Parathyroid adenoma (tissue), 2 donors: Measurements from ENCODE around the gene TNFSF10.

Experiments used
- H2AFZ ChIP-seq: fragments of 300-600 bp; sonication (generic); one replicate; pipeline ENCODE4 v1.7.0; 2017; ENCODE audit warnings: antibody characterized with exemption, mild to moderate bottlenecking
- H3K27ac ChIP-seq: fragments of 300-600 bp; sonication (generic); one replicate; pipeline ENCODE4 v1.7.0; 2017
- H3K27me3 ChIP-seq: fragments of 300-600 bp; sonication (generic); one replicate; pipeline ENCODE4 v1.7.0; 2017; ENCODE audit warnings: low read length; ENCODE audit not compliant: control insufficient read depth, insufficient read depth
- H3K36me3 ChIP-seq: fragments of 300-600 bp; sonication (generic); one replicate; pipeline ENCODE4 v1.7.0; 2017; ENCODE audit warnings: low read length; ENCODE audit not compliant: control insufficient read depth, insufficient read depth
- H3K4me1 ChIP-seq: fragments of 300-600 bp; sonication (generic); one replicate; pipeline ENCODE4 v1.7.0; 2017; ENCODE audit warnings: control low read depth
- H3K4me2 ChIP-seq: fragments of 300-600 bp; sonication (generic); one replicate; pipeline ENCODE4 v1.7.0; 2017; ENCODE audit warnings: low read length
- H3K4me3 ChIP-seq: fragments of 300-600 bp; sonication (generic); one replicate; pipeline ENCODE4 v1.7.0; 2017; ENCODE audit warnings: low read depth, low read length
- H3K79me2 ChIP-seq: fragments of 300-600 bp; sonication (generic); one replicate; pipeline ENCODE4 v1.7.0; 2017; ENCODE audit warnings: control low read depth
- H3K9ac ChIP-seq: fragments of 300-600 bp; sonication (generic); one replicate; pipeline ENCODE4 v1.7.0; 2017; ENCODE audit warnings: mild to moderate bottlenecking
- H3K9me3 ChIP-seq: fragments of 300-600 bp; sonication (generic); one replicate; pipeline ENCODE4 v1.7.0; 2017; ENCODE audit warnings: low read length; ENCODE audit not compliant: control insufficient read depth
- TF ChIP-seq, protein P1 (sequence below): fragments of 300-600 bp; sonication (generic); IDR thresholded peaks from one replicate; pipeline ENCODE4 v1.7.0; 2017; ENCODE audit warnings: antibody characterized with exemption, mild to moderate bottlenecking
- donor health status: primary hyperparathyroidism.

The TNFSF10 gene

DNA sequence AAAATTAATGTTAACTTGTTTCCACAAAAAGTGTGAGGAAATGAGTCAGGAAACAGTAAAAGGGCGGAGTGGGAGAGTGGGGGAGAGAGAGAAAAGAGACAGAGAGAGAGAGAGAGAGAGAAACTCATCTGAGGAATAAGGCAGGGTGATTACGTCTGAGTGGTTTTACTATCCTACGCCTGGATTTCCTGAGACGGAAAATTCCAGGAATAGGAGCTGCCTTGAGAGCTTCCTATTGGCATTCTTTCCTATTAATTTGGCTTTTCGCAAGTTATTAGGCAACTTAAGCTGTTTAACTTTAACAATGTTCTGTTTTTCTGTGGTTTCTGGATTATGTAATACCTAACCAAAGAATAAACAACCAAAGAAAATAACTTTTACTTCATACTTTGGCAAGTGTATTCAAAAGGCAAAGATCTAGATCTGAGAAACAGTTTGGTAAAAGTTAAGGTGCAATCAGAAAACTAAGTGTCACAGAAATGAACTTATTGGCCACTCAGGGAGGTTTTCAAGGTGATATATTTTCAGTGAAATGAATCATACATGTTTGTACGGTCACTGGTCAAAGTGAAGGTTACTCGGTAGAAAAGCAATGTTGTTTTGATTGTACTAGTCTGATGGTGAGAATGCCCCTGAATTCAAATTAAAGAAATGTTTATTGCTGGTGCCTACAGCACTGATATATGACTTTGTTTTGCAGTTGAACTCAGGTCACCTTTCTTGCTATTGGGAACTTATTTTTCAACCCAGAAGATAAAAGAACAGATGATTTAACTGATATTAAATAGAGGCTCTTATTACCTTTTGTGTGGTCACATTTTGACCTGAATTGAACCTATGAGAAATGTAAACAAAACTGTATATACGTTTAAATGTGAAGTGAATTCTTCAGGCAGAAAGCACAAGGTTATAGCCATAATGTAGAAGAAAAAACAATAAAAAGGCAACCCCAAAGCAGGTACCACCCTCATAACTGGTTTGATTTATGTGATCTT, 39.9 kb upstream of the TNFSF10 start:
- Histone ChIP-seq H3K4me3 (peak overlapping the region; percentile 39), H3K36me3 (no peaks in the 10 kb centered on the region), H3K9me3 (no peaks in the 10 kb centered on the region), H3K9ac (peak overlapping the region; percentile 24), H3K4me2 (peak overlapping the region; percentile 66), H3K79me2 (no peaks in the 10 kb centered on the region), H3K27me3 (no peaks in the 10 kb centered on the region), H2AFZ (peak overlapping the region; percentile 80), H3K27ac (peak overlapping the region; percentile 91), H3K4me1 (peaks cover 19% of the 10 kb centered on the region)
- TF ChIP-seq, protein P1, sequence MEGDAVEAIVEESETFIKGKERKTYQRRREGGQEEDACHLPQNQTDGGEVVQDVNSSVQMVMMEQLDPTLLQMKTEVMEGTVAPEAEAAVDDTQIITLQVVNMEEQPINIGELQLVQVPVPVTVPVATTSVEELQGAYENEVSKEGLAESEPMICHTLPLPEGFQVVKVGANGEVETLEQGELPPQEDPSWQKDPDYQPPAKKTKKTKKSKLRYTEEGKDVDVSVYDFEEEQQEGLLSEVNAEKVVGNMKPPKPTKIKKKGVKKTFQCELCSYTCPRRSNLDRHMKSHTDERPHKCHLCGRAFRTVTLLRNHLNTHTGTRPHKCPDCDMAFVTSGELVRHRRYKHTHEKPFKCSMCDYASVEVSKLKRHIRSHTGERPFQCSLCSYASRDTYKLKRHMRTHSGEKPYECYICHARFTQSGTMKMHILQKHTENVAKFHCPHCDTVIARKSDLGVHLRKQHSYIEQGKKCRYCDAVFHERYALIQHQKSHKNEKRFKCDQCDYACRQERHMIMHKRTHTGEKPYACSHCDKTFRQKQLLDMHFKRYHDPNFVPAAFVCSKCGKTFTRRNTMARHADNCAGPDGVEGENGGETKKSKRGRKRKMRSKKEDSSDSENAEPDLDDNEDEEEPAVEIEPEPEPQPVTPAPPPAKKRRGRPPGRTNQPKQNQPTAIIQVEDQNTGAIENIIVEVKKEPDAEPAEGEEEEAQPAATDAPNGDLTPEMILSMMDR: no peak

GRCh38 chr3:172561897-172562640, 38.8 kb upstream of the TNFSF10 start:
- Histone ChIP-seq H3K27ac (peak overlapping the region; percentile 91), H3K4me3 (no peak overlapping the region), H3K4me2 (no peak overlapping the region), H3K36me3 (no peaks in the 10 kb centered on the region), H3K9ac (no peak overlapping the region), H3K9me3 (no peaks in the 10 kb centered on the region), H2AFZ (peak overlapping the region; percentile 80), H3K4me1 (peaks cover 22% of the 10 kb centered on the region), H3K27me3 (no peaks in the 10 kb centered on the region), H3K79me2 (no peaks in the 10 kb centered on the region)
- TF ChIP-seq, protein P1: no peak

DNA sequence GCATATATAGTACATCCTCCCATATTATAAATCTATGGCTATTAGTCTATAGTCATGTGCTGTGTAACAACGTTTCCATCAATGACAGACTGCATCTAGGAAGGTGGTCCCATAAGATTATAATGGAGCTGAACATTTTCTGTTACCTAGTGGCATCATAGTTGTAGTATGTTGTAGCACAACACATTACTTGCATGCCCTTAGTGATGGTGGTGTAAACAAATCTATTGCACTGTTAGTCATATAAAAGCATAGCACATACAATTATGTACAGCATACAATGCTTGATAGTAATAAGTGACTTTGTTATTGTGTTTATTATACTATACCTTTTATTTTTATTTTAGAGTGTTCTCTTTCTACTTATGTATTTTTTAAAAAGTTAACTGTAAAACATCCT, 37.4 kb upstream of the TNFSF10 start:
- Histone ChIP-seq H3K4me2 (no peak overlapping the region), H3K36me3 (no peaks in the 10 kb centered on the region), H3K9me3 (no peaks in the 10 kb centered on the region), H3K9ac (no peak overlapping the region), H3K4me1 (peaks cover 17% of the 10 kb centered on the region), H3K27me3 (no peaks in the 10 kb centered on the region), H3K27ac (no peak overlapping the region), H2AFZ (no peak overlapping the region), H3K4me3 (no peak overlapping the region), H3K79me2 (no peaks in the 10 kb centered on the region)
- TF ChIP-seq, protein P1: no peak

DNA sequence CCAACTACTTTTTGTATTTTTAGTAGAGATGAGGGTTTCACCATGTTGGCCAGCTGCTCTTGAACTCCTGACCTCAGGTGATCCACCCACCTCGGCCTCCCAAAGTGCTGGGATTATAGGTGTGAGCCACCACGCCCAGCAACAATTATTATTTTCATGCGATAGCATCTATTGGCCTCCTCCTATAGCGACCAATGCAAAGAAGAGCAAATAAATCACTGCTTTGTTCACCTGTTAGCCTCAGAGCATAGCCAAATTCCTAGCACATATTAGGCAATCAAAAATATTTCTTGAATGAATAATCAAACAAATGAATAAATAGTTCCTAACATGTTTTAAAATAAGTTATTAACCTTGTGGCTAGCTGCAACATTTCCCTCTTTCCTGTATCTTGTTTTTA, 36.8 kb upstream of the TNFSF10 start:
- Histone ChIP-seq H3K36me3 (no peaks in the 10 kb centered on the region), H3K27ac (no peak overlapping the region), H3K4me1 (peaks cover 17% of the 10 kb centered on the region), H3K27me3 (no peaks in the 10 kb centered on the region), H2AFZ (no peak overlapping the region), H3K9ac (no peak overlapping the region), H3K4me3 (no peak overlapping the region), H3K9me3 (no peaks in the 10 kb centered on the region), H3K4me2 (no peak overlapping the region), H3K79me2 (no peaks in the 10 kb centered on the region)
- TF ChIP-seq, protein P1: no peak
